Measurements from ENCODE around the gene FUT6. TPM values are rescaled to one million over a fixed set of nuclear protein-coding genes. Genes with fewer than 3 reads are reported as not detected.
A peak's percentile ranks its signal among the peaks of the same experiment; 100 is the strongest.

The FUT6 gene
- total RNA-seq, 1 donor from 2014 or later, result not detected

DNA sequence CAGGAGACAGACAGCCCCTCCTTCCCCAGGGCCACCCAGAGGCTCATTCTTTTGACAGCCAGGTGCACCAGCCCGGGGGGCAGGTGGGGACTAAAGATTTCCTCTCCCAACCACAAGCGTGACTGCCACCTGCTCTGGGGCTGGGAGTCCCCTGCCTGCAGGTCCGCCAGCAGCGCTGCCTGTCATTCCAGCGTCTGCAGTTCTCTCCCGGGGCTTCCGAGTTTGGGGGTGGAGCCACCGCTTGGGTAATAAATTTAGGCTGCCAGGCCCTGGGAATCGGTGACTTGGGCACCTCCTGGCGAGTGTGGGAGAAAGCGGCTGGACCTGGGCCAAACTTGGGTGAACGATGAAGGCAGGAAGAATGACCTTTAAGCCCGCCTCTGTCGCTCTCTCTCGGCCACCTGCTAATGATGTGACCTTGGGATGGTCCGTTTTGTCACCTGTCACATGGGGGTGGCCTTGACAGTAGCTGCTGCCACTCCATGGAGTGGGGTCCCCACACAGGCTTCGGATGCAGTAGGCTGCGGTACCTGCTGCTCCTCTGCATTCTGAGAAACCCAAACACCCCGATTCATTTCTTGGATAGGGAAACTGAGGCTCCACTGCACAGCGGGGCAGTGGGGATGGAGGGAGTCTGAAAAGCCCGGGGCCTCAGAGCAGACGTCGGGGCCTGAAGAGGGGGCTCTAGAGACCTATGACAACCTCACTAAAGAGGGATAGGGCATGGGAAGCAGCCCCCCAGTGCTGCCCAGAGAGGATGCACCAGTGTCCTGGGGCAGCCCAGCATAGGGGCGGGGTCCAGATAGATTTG is 12.8 kb downstream of the FUT6 start:
- peaks cover 2% of the 10 kb centered on the region for H3K36me3 Mint-ChIP-seq (ENCODE audit: low read depth)
- ATAC-seq (ENCODE audit: low read depth) (no peak), DNase-seq (no peak)
- TF ChIP-seq, protein P1, sequence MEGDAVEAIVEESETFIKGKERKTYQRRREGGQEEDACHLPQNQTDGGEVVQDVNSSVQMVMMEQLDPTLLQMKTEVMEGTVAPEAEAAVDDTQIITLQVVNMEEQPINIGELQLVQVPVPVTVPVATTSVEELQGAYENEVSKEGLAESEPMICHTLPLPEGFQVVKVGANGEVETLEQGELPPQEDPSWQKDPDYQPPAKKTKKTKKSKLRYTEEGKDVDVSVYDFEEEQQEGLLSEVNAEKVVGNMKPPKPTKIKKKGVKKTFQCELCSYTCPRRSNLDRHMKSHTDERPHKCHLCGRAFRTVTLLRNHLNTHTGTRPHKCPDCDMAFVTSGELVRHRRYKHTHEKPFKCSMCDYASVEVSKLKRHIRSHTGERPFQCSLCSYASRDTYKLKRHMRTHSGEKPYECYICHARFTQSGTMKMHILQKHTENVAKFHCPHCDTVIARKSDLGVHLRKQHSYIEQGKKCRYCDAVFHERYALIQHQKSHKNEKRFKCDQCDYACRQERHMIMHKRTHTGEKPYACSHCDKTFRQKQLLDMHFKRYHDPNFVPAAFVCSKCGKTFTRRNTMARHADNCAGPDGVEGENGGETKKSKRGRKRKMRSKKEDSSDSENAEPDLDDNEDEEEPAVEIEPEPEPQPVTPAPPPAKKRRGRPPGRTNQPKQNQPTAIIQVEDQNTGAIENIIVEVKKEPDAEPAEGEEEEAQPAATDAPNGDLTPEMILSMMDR (IDR thresholded peaks at IDR 0.05), result no peak
- no peaks in the 10 kb centered on the region for H3K9me3 Mint-ChIP-seq
- no peak overlapping the region for H3K27ac Mint-ChIP-seq
- H3K27me3 Mint-ChIP-seq, result peaks cover 11% of the 10 kb centered on the region
- CTCF ChIA-PET, result no interaction called here
- peak overlapping the region; percentile 65 for H3K4me3 Mint-ChIP-seq
- H3K4me1 Mint-ChIP-seq, result peaks cover 18% of the 10 kb centered on the region
- intact Hi-C loops (cut with micrococcal nuclease), result no loop called here
- POLR2A ChIA-PET, result interaction anchor here (3.6 kb wide), 1 partner anchor 77 kb away, joined by 34 read pairs; the partner anchor contains the start of genes NDUFA11 and VMAC

DNA sequence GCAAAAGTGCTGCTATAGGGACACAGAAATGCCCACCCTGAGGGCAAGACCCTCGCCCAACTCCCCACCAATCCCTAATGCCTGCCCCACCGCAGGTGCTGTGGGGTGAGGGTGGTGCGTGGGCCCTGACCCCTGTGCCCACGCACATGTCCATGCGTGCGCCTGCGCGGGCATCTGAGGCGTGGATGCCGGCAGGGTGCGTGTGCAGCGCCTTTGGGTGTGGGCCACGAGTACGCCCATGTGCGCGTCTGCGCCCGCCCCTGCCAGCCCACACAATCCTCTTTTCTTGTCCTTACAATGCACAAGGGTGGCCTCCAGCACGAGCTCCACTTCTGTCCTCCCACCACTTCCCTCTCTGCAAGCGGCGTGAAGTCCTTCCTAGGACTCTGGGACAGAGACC is 14.3 kb downstream of the FUT6 start:
- H3K27me3 Mint-ChIP-seq, result peaks cover 6% of the 10 kb centered on the region
- ATAC-seq (ENCODE audit: low read depth) (no peak), DNase-seq (no peak)
- H3K4me3 Mint-ChIP-seq, result no peak overlapping the region
- no peak overlapping the region for H3K27ac Mint-ChIP-seq
- no peaks in the 10 kb centered on the region for H3K9me3 Mint-ChIP-seq
- CTCF ChIA-PET, result no interaction called here
- intact Hi-C loops (cut with micrococcal nuclease), result no loop called here
- peaks cover 2% of the 10 kb centered on the region for H3K36me3 Mint-ChIP-seq (ENCODE audit: low read depth)
- TF ChIP-seq, protein P1 (IDR thresholded peaks at IDR 0.05), result no peak
- H3K4me1 Mint-ChIP-seq, result peaks cover 18% of the 10 kb centered on the region
- POLR2A ChIA-PET, result no interaction called here

DNA sequence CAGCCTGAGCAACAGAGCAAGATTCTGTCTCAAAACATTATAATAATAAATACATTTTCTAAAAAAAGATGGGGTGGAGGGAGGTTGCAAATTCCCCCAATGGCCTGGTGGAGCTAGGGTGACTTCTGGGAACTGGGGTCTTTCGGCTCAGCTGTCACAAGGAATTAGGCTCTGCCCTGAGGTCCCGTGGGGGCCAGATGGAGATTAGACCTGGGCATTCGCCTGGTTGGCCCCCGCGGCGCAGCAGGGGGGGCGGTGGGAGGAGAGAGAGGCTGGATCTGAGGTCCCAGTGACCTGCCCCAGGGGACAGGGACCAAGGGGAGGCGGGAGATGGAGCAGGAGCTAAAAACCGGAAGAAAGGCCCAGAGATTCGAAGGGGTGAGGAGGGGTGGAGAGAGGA is 14.8 kb downstream of the FUT6 start:
- no peak overlapping the region for H3K27ac Mint-ChIP-seq
- CTCF ChIA-PET, result no interaction called here
- peaks cover 18% of the 10 kb centered on the region for H3K4me1 Mint-ChIP-seq
- TF ChIP-seq, protein P1 (IDR thresholded peaks at IDR 0.05), result no peak
- H3K9me3 Mint-ChIP-seq, result no peaks in the 10 kb centered on the region
- ATAC-seq (ENCODE audit: low read depth), result no peak
- intact Hi-C loops (cut with micrococcal nuclease), result no loop called here
- POLR2A ChIA-PET, result no interaction called here
- H3K27me3 Mint-ChIP-seq, result peaks cover 3% of the 10 kb centered on the region
- no peak for DNase-seq
- H3K4me3 Mint-ChIP-seq, result no peak overlapping the region
- peaks cover 2% of the 10 kb centered on the region for H3K36me3 Mint-ChIP-seq (ENCODE audit: low read depth)

DNA sequence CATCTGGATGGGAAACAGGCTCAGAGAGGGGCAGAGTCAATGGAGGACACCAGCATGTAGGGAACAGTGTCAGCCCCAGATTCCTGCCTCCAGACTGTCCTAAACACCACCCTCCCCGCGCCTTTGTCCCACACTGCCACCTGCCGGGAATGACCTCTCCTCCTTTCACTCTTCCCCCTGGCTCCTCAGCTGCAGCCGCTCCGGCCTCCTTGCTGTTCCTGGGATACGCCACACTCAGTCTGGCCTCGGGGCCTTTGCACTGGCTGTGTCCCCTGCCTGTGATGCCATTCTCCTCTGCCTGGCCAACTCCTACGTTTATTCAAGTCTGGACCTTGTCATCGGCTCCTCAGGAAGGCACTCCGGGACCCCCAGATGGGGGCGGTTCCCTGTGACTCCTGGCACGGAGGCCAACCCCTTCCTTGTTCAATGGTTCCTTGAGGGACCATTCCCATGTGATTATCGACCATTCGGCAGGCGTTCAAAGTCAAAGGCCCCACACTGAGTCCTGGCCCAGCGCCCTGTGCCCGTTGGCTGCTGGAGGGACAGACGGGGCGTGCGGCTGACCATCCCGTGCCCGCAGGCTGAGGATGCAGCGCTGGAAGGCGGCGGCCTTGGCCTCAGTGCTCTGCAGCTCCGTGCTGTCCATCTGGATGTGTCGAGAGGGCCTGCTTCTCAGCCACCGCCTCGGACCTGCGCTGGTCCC is 15.8 kb downstream of the FUT6 start:
- intact Hi-C loops (cut with micrococcal nuclease), result no loop called here
- Mint-ChIP-seq H3K4me3 (no peak overlapping the region), H3K27me3 (peaks cover 3% of the 10 kb centered on the region), H3K9me3 (no peaks in the 10 kb centered on the region), H3K36me3 (ENCODE audit: low read depth) (peaks cover 2% of the 10 kb centered on the region), H3K4me1 (peaks cover 16% of the 10 kb centered on the region), H3K27ac (no peak overlapping the region)
- TF ChIP-seq, protein P1 (IDR thresholded peaks at IDR 0.05), result no peak
- CTCF ChIA-PET, result no interaction called here
- ATAC-seq (ENCODE audit: low read depth), result no peak
- DNase-seq, result no peak
- POLR2A ChIA-PET, result no interaction called here

DNA sequence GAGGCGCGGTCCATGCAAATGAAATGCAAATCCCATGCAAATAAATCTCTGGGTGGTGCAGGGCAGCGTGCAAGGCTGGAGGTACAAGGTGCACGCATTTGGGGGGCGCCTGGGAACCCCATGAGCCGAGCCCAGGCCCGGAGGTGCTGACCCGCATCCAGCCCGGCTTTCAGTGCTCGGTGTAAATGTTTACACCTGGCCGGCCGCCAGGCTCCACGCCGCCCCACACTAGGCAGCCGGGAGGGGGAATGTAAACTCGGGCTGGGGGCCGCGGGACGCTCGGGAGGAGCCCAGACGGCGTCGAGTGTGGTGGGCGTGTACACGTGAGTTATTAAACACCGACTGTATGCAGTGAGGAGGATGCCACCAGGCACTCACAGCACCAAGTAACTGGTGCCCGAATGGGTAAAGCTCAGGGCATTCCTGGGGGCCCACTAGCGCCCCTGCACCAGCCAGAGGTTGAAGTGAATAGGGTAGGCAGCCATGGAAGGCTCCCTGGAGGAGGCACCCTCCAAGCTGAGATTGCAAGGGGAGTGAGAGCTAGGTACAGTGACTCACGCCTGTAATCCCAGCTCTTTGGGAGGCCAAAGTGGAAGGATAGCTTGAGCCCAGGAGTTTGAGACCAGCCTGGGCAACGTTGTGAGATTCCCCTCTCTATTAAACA is 17.2 kb downstream of the FUT6 start:
- no peaks in the 10 kb centered on the region for H3K9me3 Mint-ChIP-seq
- ATAC-seq (ENCODE audit: low read depth) (no peak), DNase-seq (no peak)
- H3K27ac Mint-ChIP-seq, result no peak overlapping the region
- no peak overlapping the region for H3K4me3 Mint-ChIP-seq
- no peaks in the 10 kb centered on the region for H3K27me3 Mint-ChIP-seq
- peaks cover 7% of the 10 kb centered on the region for H3K4me1 Mint-ChIP-seq
- no peaks in the 10 kb centered on the region for H3K36me3 Mint-ChIP-seq (ENCODE audit: low read depth)
- ChIA-PET CTCF (no interaction called here), POLR2A (no interaction called here)
- intact Hi-C loops (cut with micrococcal nuclease), result no loop called here
- TF ChIP-seq, protein P1 (IDR thresholded peaks at IDR 0.05), result no peak
